H54 (cell line): Measurements from ENCODE around the gene GPRC5C.
"Not testable (repeated sequence)": the region's sequence is repeated elsewhere in the genome, so short reads cannot be mapped to it uniquely, and the experiment has no call there.

Experiments used
- DNase-seq: peaks from one replicate; pipeline ENCODE4 v3.0.0; 2011; ENCODE audit warnings: low spot score, mixed read lengths; ENCODE audit not compliant: insufficient read length
- FAIRE-seq: peaks from 3 replicates; lab custom pipeline; 2011; peaks lifted over from hg19 to GRCh38; lab: Jason Lieb, UNC
- POLR2A ChIP-seq: IDR thresholded peaks from 2 replicates; pipeline ENCODE4 v1.6.1; 2011; ENCODE audit warnings: low read depth, mild to moderate bottlenecking, low read length

The GPRC5C gene

DNA sequence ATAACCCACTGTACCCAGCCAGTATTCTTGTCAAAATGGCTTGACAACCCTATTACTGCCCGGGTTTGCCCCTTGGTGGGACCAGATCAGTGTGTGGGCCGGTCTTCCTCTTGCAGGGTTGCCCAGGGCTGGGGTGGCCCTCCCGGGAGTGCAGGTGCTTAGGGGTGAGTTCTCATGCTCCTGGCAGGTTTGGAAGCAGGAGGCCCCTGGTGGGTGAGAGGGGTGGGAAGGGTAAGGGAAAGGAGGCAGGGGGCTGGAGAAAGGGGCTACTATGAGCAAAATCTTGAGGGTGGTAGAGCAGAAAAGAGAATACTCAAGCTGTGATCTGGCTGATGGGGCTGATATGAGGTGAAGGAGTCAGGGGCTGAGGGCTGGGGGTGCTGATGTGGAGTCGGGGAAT lies 41.0 kb downstream of the GPRC5C start:
- no peak for TF ChIP-seq POLR2A
- FAIRE-seq: no peak

DNA sequence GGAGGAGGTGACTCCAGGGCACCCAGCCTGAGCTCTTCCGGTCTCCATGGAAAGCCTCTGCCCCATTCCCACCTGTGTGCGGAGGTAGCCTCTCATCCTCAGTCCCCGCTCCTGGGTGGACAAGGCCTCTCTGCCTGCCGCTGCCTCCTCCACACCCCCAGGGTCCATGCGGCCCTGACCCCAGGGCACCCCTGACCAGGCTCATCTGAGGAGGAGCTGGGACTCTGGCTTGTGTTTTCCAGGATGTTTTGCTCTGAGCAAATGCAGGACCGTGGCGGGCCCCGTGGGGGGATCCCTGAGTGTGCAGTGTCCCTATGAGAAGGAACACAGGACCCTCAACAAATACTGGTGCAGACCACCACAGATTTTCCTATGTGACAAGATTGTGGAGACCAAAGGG lies 41.4 kb downstream of the GPRC5C start:
- FAIRE-seq (no peak), DNase-seq (no peak)
- TF ChIP-seq POLR2A: no peak

More for the DNA sequence above, 41.0 kb downstream of the GPRC5C start:
- DNase-seq: no peak

DNA sequence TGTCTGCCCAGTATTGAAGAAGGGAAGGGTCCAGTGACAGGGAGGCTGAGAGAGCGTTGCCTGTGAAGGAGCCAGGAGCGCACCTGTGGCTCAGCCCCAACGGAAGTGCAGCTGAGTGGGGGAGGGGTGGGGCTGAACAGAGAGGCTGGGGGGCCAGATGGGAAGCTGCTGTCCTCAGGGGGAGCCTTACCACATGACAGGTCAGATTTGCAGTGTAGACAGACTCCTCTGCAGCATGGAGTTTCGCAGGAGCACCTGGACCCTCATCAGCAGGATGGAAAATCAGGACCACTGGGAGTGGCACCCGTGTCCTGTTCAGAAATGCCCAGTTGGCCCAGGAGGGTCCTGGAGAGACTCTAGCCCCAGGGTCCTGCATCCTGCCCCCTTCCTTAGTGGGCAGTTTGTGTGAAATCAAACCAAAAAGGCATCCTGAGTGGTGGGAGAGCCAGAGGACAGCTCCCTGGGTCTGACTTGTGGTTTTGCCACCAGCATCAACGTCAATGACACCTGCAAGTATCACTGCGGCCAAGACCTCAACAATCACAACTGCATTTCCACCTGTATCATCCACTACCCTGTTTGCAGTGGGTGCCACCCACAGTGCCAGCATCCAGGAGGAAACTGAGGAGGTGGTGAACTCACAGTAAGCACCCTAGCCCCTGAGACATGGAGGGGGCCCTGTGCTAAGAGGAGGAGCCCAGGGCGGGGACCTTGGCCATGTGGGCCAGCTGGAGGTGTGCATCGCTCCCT lies 42.3 kb downstream of the GPRC5C start:
- no peak for TF ChIP-seq POLR2A
- FAIRE-seq: no peak
- DNase-seq: no peak

DNA sequence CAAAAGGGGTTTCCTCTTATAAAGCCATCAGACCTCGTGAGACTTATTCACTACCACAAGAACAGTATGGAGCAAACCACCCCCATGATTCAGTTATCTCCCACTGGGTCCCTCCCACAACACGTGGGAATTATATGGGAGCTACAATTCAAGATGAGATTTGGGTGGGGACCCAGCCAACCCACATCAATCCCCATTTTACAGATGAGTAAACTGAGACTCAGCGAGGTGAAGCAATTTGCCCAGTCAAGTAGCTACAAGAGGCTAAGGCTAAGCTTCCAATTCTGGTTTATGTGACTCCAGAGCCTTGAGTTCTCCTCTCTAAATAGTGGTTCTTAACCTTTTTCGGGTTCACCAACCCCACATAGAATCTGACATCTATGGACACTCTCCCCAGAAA lies 43.3 kb downstream of the GPRC5C start:
- no peak for TF ChIP-seq POLR2A
- FAIRE-seq (no peak), DNase-seq (no peak)

DNA sequence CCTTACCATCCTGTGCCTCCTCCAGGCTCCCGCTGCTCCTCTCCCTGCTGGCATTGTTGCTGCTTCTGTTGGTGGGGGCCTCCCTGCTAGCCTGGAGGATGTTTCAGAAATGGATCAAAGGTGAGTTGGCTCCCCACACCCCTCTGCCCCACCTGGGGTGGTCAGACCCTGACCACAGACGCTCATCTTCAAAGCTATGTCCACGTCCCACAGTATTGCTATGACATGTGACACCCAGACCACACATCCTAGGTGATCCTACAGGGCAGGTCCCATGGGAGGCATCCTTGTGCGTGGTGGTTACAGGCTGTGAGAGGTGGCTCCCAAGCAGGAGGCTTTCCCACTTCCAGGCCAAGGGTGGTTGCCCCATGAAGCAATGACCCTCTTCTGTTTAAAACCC lies 45.5 kb downstream of the GPRC5C start:
- TF ChIP-seq POLR2A: no peak
- FAIRE-seq: no peak
- no peak for DNase-seq

DNA sequence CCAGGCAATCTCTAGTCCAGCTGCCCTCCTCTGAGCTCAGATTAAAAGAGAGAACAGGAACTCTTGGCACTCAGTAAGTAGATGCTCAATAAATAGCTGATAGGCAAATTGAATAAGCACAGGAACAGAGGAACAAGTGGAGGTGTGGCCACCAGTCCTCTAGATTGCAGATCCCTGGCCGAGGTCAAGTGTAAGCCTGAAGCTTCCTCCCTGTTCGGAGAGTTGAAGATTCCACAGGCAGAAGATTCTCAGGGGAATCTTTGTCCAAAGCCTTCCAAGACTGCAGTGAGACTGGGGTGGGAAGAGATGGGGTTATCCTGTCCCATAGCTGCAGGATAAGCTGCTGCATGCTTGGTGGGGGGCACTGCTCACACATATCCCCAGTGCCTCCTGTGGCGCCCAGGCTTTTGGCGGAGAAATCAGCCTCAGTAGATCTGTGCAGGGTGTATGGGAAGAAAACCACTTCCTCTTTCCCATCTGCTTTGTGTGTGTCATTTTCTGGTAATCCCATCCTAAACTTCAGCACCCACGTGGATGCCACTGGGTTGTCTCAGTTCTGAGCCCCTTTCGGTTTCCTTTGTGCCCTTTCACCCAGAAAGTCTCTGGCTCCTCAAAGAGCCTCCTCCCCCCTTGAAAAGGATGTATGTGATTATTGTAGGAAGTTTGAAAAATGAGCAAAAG lies 46.7 kb downstream of the GPRC5C start:
- no peak for TF ChIP-seq POLR2A
- FAIRE-seq (no peak), DNase-seq (no peak)

DNA sequence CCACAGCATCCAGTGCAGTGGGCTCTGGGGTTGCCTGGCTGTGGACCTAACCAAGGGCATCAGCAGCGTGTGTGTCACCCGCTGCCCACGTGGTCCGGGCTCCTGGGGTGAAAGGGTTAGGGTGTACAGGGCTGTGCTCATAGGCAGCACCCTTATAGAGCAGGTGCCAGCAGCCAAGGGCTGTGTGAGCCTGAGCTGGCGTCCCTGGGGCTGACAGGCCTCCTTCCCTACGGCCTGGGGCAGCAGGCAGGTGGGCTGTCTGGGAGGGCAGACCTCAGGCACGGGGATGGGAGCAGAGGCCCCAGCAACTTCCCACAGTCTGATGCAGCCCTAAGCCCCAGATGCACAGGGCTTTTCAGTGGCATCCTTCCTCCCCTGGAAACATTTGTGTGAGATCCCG lies 48.4 kb downstream of the GPRC5C start:
- FAIRE-seq (no peak), DNase-seq (no peak)
- TF ChIP-seq POLR2A: no peak

DNA sequence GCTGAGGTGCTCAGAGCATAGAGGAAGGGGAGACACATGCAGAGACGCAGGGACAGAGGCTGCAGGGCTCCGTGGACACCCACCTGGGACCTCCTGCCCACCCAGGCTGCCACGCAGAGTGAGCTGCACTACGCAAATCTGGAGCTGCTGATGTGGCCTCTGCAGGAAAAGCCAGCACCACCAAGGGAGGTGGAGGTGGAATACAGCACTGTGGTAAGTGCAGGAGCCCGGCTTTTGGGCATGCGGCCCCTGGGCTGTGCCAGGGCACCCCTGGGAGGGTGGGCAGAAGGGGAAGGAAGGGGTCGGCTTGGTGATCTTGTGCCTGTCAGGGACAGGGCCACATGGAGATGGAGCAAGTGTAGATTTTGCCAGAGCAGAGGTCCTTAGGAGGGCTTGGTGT lies 49.7 kb downstream of the GPRC5C start:
- no peak for FAIRE-seq
- no peak for TF ChIP-seq POLR2A
- DNase-seq: no peak

DNA sequence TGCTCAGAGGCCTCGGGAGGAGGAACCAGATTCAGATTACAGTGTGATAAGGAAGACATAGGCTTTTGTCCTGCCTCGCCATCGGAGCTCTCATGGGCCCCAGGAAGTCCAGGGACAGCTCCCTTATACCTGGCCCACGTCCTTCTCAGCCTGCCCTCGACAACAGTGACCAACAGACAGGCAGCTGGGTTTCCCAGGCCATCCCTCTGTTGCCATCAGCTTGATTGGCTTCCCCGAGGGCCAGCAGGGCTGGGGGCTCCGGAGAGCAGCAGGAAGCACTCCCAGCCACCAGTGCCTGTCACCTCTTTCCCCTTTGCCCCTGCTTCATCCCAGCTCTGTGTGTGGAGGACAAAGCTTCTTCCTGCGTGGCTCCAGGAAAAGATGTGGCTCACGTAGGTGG lies 52.2 kb downstream of the GPRC5C start:
- TF ChIP-seq POLR2A: no peak
- DNase-seq: no peak
- FAIRE-seq: no peak

DNA sequence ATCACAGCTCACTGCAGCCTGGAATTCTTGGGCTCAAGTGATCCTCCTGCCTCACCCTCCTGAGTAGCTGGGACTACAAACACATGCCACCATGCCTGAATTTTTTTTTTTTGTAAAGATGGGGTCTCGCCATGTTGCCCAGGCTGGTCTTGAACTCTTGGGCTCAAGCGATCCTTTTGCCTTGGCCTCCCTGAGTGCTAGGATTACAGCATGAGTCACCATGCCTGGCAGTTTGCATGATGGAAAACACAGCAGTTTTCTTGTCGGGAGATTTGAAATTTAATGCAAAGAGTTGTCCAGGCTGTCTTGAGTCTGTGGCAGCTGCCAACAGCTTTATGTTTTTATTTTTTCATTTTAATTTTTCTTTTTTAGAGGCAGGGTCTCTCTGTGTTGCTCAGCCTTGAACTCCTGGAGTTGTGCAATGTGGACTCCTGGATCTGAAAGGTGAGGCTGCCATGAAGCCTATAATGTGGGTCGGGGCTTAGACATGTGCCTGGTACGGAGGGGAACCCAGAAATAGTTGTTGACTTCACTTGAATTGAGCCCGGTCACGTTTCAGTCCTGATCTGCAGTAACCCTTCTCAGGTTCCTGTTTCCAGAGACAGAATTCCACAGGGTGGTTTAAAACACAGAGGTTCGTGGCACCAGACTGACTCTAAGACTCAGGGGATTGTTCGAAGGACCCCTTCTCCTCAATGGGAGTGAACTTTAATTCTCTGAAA lies 53.3 kb downstream of the GPRC5C start:
- no peak for FAIRE-seq
- no peak for TF ChIP-seq POLR2A

DNA sequence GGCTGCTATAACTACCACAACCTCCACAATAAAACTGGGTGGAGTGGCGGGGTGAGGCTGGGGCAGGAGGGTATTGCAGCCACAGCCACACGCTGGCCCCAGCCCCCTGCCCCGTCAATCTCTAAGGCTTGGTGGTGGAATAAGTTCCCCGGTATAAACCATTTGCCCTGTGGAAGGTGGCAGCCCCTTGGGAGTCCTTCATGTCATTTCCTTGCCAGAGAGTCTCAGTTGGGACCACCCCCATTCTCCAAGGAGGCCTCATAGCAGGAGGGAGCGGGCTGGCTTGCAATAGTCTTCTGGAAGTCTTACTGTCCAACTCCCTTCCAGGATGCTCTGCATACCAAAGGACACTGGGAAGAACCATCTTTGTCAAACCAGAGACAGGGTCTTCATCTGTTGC lies 54.0 kb downstream of the GPRC5C start:
- TF ChIP-seq POLR2A: no peak
- FAIRE-seq: no peak
- DNase-seq: no peak

More for the DNA sequence above, 53.3 kb downstream of the GPRC5C start:
- no peak for DNase-seq

DNA sequence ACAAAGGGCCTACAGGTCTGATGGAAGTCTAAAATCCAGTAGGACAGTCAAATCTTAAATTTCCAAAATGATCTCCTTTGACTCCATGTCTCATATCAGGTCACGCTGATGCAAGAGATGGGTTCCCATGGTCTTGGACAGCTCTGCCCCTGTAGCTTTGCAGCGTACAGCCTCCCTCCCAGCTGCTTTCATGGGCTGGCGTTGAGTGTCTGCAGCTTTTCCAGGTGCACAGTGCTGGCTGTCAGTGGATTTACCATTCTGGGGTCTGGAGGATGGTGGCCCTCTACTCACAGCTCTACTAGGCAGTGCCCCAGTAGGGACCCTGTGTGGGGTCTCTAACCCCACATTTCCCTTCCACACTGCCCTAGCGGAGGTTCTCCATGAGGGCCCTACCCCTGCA lies 56.4 kb downstream of the GPRC5C start:
- DNase-seq: not testable (repeated sequence)

DNA sequence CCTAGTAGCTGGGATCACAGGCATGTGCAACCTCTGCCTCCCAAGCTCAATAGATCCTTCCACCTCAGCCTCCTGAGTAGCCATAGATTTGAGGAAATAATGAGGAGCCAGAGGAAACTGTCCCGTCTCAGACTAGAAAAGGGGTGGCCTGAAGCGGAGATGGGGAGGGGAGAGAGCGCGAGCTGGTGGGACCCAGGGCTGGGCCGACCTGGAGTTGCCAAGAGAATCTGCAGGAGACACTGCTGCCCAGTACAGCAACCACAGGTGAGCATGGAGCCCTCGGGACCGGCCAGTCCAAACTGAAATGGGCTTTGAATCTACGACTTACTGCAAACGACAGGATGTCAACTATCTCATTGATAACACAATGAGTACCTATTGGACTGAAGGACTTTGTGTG lies 58.8 kb downstream of the GPRC5C start:
- DNase-seq (no peak), FAIRE-seq (no peak)
- TF ChIP-seq POLR2A: no peak

More for the DNA sequence above, 56.4 kb downstream of the GPRC5C start:
- not testable (repeated sequence) for FAIRE-seq

DNA sequence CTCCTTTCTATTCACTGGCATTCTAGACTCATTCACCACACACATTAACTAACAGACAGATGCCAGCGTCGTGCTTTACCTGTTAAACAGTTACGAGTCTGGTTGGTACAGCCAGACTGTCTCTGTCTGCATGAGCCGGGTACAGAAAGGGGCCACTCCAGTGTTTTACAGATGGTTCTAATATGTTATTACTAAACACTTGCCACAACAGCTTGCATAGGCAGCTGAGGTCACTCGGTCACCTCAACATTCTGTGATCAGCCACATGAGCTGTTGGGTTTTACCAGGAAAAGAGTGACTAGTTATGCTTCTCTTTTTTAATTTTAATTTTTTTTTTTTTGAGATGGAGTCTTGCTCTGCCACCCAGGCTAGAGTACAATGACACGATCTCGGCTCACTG lies 59.7 kb downstream of the GPRC5C start:
- FAIRE-seq (no peak), DNase-seq (no peak)
- TF ChIP-seq POLR2A: no peak

DNA sequence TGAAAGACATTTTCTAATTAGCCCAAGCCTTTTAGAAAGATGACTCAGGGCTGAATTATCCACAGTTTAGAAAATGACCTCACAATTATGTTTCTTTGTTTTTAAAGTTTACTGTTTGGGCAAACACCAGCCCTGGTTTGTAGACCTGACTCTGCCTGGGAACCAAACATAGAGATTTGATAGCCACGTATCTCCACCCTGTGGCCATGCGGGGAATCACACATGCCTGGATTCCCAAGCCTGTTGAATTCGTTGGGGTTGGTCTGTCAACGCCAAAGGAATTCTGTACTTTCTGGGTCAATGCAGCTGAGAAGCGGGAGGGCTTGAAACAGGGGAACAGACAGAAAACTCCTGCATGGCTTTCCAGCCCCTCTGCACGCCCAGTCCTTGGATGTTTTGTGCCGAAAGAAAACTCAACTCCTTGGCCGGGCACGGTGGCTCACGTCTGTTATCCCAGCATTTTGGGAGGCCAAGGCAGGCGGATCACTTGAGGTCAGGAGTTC lies 61.5 kb downstream of the GPRC5C start:
- DNase-seq (peak; percentile 80), FAIRE-seq (peak; percentile 82)
- no peak for TF ChIP-seq POLR2A
